CD4-positive, alpha-beta T cell treated with Interleukin-17A for 4 hours (primary cell): ENCODE measurements around the gene COPS3.
A peak's percentile ranks its signal among the peaks of the same experiment; 100 is the strongest.
"Not testable (repeated sequence)": the region's sequence is repeated elsewhere in the genome, so short reads cannot be mapped to it uniquely, and the experiment has no call there.

ENCODE experiments used
- DNase-seq: peaks from one replicate; pipeline ENCODE4 v3.0.0-alpha.2; 2020; ENCODE audit warnings: mixed read lengths

Gene COPS3

DNA sequence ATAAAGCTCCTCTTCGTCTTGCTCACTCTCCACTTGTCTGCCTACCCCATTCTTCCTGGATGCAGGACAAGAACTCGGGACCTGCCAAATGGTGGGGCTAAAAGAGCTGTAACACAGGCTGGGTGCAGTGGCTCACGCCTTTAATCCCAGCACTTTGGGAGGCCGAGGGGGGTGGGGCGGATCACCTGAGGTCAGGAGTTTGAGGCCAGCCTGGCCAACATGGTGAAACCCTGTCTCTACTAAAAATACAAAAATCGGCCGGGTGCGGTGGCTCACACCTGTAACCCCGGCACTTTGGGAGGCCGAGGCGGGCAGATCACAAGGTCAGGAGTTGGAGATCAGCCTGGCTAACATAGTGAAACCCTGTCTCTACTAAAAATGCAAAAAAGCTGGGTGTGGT, 20.6 kb upstream of the COPS3 start:
- not testable (repeated sequence) for DNase-seq

DNA sequence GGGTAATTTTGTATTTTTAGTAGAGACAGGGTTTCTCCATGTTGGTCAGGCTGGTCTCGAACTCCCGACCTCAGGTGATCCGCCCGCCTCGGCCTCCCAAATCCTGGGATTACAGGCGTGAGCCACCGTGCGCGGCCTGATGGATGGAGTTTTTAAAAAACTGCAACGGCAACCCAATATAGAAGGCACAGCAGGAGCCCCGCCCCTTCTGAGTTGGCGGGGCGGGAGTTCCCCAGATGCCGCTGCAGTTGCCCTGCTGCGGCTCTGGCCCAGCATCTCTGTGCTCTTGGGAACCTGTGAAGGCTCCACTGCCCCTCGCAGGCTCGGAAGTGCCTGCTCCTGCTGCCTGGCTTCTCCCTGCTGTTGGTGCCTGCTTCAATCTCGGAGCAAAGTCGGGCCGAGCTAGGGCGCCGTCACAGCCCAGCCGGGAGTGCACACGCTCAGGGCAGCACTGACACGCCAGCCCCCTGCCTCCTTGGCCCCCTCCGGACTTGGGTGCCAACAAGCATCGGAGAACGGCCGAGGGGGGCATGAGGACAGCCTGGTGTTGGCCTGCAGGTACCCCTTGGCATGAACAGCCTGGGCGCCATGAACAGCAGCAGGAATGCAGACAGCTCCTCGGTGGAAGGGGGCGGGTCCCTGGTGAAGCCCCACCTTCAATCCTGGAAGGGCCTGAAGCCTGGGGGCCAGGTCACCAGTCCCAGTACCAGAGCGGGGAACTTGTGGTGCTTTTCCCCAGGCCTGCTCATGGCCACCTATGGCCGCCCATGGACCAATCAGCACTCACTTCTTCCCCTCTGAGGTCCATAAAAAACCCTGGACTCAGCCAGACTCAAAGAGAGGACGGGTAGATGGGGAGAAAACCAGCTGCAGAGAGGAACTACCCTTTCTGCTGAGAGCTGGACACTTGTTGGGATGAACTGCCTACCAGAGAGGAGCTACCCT, 19.9 kb upstream of the COPS3 start:
- DNase-seq, result peak; percentile 71

DNA sequence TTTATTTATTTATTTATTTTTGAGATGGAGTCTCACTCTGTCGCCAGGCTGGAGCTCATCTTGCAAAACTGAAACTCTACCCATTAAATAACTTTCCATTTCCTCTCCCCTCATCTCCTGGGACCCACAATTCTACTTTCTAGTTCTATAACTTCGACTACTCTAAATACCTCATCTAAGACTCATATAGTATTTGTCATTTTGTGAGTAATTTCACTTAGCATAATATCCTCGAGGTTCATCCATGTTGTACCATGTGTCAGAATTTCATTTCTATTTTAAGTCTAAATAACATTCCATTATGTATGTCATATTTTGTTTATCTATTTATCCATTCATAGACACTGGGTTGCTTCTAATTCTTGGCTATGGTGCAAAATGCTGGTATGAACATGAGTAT, 17.1 kb upstream of the COPS3 start:
- DNase-seq, result no peak

DNA sequence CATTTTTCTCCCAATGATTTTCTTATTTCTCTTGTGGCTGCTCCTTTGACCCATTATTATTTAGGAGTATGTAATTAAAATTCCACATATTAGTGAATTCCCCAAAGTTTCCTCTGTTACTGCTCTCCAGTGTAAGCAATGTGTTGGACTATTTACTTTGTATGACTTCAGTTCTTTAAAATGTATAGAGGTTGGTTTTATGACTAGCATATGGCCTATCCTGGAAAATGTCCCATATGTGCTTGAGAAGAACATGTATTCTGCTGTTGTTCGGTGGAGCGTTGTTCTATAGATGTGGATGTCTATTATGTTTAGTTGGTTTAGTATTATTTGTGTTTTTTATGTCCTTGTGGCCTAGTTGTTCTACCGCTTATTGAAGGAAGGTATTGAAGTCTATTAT, 16.2 kb upstream of the COPS3 start:
- no peak for DNase-seq

DNA sequence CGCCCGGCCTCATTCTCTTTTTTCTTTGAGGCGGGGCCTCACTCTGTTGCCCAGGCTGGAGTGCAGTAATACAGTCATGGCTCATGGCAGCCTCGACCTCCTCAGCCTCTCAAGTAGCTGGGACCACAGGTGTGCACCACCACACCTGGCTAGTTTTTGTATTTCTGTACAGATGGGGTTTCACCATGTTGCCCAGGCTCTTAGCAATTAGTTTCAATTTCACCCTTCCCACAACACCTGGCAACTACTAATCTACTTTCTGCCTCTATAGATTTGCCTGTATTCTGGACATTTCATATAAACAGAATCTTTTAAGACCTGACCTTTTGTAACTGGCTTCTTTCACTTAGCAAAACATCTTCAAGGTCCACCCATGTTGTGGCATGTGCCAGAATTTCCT, 14.1 kb upstream of the COPS3 start:
- no peak for DNase-seq

DNA sequence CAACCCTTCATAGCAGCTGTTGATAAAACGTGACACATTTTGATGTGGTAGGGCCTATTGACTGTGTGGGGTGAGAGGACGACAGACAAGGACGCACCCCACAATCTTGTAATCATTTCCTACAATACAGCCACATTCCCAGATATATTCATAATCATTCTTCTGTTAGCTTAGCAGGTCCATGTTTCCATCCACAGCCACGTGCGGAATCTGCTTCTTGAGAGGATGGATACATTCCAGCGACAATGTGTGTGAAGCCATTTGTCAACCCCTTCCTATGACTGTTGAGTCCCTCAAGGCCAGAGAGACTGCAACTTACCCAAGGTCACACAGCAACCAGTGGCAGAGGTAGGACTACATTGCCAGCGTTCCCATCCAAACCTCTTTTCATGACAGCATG, 8.7 kb upstream of the COPS3 start:
- DNase-seq, result no peak

DNA sequence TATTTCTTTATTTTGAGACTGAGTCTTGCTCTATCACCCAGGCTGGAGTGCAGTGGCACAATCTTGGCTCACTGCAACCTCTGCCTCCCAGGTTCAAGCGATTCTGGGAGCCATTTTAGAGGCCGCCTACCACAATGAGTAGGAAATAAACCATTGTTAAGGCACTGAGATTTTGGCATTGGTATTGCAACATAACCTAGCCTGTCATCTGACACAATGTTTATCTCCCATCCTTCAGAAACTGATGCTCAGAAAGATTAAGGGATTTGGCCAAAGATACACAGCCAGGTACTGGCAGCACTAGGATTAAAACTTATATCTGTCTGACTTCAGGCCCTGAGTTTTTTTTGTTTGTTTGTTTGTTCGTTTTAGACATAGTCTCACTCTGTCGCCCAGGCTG, 8.0 kb upstream of the COPS3 start:
- no peak for DNase-seq

DNA sequence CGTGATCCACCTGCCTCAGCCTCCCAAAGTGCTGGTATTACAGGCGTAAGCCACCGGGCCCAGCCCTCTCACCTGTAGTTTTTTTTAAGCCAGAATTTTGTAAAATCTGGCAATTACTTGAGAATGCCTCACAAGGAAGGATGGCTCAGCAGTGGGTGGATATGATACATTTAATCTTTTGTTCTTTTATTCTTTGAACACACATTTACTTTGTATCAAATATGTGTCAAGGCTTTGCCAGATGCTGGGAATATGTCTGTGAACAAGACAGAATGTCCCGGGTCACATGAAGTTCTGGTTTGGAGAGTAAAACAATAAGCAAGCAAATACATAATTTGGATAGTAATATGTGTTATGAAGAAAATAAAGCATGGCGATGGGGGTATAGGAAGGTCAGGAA, 4.9 kb upstream of the COPS3 start:
- no peak for DNase-seq

DNA sequence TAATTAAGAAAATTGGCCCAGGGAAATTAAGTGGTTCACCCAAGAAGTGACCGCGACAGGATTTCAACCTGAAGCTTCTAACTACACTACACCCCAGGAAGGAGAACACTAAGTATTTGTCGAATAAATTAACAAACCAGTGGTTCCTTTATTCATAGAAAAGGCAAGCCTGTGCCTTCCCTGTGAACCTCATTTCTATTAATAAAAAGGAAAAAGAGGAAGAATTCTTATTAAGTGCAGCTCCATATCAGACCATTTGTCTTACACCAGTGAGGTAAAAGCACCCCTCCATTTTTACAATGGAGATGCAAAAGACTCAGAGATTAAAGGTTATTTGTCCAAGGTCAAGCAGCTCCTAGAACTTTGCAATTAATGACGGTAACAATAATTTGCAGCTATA, 1.7 kb downstream of the COPS3 start:
- DNase-seq, result no peak

DNA sequence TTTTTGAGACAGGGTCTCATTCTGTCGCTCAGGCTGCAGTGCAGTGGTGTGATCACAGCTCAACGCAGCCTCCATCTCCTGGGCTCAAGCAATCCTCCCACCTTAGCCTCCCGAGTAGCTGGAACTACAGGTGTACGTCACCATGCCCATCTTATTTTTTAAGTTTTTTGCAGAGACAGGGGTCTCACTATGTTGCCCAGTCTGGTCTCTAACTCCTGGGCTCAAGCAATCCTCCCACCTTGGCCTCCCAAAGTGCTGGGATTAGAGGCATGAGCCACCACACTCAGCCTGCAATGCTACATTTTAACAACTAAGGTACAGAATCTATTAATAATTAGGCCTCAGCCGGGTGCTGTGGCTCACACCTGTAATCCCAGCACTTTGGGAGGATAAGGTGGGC, 3.6 kb downstream of the COPS3 start:
- DNase-seq, result not testable (repeated sequence)

DNA sequence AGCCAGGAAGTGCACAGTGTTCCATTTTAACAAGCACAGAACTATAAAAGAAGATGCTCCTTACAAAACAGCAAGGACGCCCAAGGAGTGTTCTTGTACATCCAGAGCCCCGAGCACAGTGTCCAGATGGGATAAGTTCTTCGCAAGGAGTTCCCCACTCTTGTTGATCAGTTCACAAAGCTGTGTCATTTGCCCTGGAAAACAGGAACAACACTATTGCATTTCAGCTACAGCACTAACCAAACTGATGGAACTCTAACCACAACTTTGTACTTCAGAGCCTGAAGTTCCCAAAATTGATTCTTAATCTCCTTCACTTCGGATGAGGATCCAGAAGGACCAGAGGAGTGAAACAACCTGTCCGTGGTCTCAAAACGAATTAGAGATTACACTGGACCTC, 5.1 kb downstream of the COPS3 start:
- no peak for DNase-seq

DNA sequence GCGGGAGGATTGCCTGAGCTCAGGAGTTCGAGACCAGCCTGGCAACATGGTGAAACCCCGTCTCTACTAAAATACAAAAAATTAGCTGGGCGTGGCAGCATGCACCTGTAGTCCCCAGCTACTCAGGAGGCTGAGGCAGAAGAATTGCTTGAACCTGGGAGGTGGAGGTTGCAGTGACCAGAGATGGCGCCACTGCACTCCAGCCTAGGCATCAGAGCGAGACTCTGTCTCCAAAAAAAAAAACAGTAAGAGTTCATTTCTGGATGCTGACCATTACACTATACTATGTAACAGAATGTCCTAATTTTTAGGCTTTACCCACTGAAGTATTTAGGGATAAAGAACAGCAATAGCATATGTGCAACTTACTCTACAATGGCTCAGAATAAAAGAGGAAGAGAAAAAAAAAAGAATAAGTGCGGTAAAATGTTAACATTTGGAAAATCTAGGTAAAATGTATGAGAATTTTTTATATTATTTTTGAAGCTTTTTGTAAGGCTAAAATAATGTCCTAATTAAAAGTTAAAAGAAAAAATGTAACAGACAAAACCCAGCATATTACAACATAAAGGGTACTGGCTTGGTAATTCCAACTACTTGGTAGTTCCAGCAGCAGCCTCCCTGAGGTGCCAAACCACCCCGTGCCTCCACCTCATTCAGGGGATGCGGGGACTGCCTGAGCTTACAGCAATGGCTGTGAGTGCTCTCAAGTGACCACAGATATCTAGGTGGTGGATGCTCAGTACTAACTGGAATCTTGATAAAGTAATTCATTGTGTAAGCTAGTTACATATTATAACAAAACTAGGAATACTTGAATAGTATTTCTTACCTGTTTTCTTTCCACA, 10.9 kb downstream of the COPS3 start:
- peak; percentile 21 for DNase-seq

DNA sequence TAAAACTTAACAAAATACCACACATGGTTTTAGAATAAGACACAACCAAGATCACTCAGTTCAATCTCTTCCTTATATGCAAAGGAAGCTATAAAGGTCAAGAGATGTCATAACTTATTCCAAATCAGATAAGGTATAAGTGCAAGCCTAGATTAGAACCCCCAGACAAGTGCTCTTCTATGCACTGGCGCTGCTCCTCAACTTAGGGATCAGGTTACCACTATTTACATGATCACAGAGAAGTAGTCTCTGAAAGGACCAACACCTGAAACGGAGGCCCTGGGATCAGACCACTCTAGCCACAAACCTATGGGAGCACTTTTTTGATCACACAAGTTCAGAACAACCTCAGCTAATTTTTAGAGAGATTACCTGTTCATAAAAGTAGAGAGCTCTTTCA, 16.6 kb downstream of the COPS3 start:
- DNase-seq, result no peak

DNA sequence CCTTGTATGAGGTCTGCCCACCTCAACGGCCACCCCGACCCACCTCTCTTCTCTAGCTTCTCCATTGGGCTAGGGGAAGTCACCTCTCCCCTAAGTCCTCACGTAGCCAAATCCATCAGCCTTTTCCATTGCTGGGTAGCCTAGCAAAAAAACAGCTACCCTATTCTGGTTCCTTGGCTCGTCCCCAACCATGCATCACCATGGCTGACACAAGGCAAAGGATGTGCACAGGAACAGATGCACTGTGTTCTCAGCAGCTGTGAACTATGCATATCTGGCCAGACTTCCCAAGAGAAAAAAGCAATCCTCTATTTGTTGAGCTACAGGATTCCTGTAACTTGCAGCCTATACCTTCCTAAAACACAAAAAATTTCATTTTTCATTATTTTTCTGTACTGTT, 22.0 kb downstream of the COPS3 start:
- DNase-seq, result no peak

DNA sequence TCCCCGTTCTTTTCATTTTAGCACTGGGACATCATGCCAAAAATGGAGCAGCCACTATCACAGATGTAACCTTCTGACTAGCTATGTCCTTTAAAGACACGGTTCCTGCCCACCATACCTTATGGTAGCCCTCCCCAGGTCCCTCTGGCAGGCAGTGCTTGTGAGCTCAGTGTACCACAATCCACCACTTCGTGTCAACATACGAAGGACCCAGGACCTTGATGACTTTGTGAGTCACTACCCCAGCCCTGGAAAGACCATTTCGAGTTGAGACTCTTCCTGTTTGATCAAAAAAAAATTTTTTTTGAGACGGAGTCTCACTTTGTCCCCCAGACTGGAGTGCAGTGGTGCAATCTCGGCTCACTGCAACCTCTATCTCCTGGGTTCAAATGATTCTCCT, 23.0 kb downstream of the COPS3 start:
- DNase-seq, result no peak

DNA sequence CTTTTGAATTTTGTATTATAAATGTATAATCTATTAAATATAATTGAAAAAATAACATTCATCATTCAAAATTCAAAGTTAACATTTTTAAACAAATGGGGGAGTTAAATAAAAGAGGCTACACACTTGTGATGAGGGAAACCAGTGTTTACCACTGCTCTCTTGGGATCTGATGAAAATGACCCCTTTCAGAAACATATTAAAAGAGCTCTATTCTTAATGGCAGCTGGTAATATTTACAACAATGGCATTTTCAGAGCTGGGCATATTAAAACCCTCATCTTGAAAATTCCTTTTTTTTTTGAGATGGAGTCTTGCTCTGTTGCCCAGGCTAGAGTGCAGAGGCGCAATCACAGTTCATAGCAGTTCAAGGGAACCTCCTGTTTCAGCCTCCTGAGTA, 24.7 kb downstream of the COPS3 start:
- DNase-seq, result no peak

DNA sequence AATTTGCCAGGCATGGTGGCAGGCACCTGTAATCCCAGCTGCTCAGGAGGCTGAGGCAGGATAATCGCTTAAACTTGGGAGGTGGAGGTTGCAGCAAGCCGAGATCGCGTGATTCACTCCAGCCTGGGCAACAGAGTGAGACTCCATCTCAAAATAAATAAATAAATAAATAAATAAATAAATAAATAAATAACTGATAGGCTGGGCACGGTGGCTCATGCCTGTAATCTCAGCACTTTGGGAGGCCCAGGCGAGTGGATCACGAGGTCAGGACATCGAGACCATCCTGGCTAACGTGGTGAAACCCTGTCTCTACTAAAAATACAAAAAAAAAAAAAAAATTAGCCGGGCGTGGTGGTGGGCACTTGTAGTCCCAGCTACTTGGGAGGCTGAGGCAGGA, 25.4 kb downstream of the COPS3 start:
- not testable (repeated sequence) for DNase-seq

DNA sequence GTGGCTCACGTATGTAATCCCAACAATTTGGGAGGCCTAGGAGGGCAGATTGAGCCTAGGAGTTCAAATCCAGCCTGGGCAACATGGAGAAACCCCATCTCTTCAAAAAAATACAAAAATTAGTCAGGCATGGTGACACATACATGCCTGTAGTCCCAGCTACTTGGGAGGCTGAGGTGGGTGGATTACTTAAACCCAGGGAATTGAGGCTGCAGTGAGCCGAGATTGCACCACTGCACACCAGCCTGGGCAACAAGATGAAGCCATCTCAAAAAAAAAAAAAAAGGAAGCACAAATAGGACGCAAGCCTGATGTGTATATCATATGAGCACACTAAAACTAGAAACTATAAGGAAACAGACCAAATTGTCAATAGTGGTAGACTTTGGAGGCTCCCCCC, 27.0 kb downstream of the COPS3 start:
- DNase-seq, result no peak

DNA sequence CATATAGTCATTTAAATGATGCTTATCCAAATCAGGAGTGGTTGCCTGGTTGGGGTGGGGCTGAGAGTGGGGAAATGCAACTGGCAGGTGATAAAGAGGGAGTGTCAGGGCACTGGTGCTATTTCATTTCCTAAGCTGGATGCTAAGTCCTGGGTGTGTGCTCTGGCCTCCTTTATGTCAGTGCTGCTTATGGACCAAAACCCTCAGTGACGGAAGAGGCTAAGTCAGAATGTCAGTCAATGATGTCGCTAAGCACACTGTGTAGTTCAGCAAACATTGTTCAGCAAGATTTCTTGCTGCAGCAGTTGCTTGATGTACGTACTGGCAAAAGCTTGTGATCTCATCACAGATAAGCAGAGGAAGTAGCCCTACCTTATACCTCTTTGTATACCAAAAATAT, 27.6 kb downstream of the COPS3 start:
- DNase-seq, result no peak

DNA sequence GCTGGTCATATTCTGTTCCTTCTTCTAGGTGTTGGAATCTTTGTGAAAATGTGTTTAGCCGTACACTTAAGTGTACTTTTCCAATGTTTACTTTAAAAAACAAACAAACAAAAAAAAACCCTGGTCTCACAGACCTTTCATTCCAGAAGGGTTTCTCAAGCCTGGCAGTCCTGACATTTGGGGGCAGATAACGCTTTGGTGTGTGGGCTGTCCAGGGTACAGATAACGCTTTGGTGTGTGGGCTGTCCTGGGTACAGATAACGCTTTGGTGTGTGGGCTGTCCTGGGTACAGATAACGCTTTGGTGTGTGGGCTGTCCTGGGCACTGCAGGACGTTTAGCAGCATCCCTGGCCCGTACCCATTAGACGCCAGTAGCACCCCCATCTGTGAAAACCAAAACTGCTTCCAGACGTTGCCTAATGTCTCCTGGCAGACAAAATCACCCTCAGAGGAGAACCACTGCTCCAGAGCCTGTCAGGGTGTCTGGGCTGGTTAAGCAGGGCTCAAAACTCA, 28.8 kb downstream of the COPS3 start:
- DNase-seq, result no peak

DNA sequence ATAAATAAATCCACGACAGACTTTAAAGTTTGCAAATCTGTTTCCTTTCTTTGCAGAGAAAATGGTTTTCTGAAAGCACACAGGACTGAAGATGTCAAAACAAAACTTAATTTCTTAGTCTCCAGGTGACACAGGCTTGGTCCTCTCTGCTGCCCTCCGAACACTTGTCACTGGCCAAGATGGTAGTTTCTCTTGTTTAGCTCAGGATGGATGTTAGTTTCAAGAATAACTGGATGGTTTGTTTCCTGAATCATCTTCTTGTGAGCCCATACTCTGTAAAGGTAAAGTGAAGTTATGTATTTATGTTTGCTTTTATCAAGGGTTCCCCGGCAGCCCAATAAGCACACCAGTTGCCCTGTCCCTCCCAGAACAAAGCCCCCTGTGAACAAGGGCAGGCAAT, 34.2 kb downstream of the COPS3 start:
- DNase-seq, result no peak

DNA sequence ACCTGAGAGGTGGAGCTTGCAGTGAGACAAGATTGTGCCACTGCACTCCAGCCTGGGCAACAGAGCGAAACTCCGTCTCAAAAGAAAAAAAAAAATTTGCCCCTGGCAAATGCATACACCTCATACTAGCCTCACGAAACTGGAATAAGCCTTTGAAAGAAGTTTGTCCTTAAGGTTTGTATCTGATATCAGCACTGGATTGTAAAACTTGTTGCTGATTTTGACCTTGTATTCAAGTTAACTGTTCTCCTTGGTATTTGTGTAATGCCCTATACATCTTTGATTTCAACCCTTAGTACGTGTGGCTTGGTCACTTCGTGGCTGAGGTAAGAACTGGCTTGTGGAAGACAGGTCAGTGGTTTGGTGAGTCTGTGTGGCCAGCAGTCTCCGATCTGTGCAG, 37.9 kb downstream of the COPS3 start:
- DNase-seq, result no peak

DNA sequence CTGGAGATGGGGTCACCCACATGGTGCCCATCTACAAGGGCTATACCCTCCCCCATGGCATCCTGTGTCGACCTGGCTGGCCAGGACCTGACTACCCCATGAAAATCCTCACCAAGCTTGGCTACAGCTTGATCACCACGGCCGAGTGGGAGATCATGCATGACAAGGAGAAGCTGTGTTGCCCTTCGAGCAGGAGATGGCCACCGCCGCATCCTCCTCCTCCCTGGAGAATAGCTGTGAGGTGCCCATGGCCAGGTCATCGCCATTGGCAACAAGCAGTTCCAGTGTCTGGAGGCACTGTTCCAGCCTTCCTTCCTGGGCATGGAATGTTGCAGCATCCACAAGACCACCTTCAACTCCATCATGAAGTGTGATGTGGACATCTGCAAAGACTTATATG, 38.8 kb downstream of the COPS3 start:
- no peak for DNase-seq

DNA sequence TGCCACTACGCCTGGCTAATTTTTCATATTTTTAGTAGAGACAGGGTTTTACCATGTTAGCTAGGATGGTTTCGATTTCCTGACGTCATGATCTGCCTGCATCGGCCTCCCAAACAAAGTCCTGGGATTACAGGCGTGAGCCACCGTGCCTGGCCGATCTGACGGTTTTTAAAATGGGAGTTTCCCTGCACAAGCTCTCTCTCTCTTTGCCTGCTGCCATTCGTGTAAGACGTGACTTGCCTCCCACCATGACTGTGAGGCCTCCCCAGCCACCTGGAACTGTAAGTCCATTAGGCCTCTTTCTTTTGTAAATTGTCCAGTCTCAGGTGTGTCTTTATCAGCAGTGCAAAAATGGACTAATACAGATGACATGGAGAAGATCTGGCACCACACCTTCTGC, 39.4 kb downstream of the COPS3 start:
- DNase-seq, result no peak
